Stimulated activated CD8-positive, alpha-beta memory T cell treated with anti-CD3 and anti-CD28 coated beads, Interleukin-7, amount 100 ng/mL, for 24 hours (primary cell): Measurements from ENCODE around the gene PDE4D.

ENCODE experiments used
- DNase-seq: peaks from one replicate; pipeline ENCODE4 v3.0.0-alpha.2; 2020; ENCODE audit warnings: low read depth

The PDE4D gene

DNA sequence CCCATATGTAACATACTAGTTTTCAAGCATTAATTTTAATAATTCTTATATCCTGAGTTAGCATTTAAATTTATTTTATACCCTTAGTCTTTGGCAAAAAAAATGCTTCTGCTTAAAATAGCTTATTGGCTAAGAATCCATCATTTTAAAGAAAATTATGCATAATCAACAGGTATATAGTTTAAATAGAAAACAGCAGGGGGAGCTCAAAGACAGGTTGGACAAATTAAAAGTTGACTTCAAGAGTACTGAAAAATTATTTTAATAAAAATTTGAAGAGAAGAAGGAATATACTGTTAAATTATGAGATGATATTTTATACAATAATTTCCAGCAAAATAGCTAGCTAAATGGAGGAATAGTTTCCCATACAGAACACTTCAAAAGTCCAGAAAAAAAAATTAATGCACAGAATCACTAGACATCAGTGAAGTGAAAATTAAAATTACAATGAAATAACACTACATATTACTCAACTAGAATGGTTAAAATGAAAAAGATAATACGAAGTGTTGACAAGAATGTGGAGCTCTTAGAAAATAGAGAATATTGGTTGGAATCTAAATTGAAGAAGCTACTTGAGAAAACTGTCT lies 387.1 kb downstream of the PDE4D start:
- no peak for DNase-seq

DNA sequence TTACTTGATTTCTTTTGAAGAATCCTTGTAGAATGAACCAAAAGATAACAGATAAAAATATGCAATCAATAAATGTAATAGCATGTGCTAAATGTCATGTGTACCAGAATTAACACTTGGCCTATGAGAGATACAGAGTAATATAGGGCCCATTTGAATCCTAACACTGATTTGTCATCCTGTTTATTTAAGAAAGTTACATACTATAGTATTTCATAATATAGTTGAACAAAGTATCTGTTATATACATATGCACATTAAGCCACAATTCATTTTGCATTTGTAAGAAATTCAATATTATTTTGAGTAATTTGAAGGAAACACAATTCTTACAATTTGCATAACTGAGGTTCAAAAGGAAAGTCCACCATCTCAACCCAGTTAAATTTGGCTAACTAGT lies 389.5 kb downstream of the PDE4D start:
- DNase-seq: no peak

DNA sequence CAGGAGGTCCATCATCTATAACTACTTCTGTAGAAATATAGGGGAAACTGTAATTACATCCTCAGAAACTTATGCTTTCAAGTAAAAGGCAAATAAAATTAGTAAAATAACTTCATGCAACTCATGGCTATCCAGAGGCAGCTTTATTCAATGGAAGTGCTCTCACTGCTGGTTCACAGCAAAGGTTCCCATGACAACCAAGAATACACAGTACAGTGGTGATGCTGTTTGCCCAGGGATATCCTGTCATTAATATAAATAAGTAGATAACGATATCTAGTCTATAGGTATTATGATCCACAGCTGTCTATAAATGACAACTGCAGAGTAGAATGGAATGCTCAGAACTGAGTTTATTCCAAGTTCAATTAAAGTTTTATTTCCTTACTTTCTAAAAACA lies 390.3 kb downstream of the PDE4D start:
- DNase-seq: no peak

- no peak for DNase-seq
Observed at GRCh38 chr5:59501316-59501715, 392.2 kb downstream of the PDE4D start.

GRCh38 chr5:59500014-59500413 lies 393.5 kb downstream of the PDE4D start:
- DNase-seq: no peak

DNA sequence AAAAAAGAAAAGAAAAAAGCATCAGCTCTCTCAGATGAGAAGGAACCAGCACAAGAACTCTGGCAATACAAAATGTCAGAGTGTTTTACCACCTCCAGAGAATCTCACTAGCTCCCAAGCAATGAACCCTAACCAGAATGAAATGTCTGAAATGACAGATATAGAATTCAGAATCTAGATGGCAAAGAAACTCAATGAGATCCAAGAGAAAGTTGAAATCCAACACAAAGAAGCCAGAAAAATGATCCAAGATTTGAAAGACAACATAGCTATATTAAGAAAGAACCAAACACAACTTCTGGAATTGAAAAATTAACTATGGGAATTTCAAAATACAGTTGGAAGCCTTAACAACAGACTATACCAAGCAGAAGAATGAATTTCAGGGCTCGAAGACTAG lies 396.3 kb downstream of the PDE4D start:
- no peak for DNase-seq

DNA sequence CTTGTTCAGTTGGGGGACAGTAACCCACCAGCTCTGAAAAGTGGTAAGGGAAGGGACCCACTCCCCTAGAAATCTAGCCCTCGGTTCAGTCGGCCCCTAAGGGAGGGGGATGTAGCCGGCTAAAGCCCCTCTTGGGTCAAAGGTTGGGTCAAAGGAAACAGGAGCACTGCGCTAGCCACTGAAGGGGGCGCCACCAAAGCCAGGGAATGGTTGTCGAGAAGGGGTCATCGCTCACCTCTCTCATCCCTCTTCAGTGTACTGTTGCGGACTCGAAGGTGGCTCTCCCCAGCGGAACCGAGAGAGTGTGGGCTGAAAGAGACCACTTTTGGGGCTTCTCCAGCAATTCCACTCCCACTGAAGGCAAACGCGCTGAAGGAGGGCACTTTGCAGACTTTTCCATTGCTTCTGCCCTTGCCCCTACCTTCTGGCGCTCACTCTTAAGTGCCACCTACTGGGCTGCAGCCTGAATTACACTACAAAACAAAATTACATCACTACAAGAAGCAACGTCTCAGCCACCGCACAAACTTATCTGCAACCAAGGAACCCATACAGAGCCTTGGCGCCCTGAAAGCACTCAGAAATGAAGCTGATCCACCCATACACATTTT lies 396.9 kb downstream of the PDE4D start:
- DNase-seq: no peak

DNA sequence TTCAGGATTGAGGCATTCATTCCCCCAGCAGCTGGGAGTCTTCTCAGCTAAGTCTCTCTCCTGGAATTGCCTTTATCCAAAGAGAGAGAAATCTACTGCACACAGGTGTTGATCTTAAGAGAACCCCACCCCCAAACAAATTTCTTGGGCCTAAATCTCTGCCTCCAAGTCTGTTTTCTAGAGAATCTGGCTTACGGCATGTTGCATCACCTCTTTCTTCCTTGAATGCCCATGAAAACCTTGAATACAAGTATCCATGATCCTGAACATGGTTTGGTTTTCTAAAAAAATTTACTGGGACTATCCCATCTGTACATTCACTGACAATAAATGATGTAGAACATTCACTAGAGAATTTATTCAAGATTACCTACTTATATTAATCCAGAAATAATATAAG lies 401.6 kb downstream of the PDE4D start:
- DNase-seq: no peak

DNA sequence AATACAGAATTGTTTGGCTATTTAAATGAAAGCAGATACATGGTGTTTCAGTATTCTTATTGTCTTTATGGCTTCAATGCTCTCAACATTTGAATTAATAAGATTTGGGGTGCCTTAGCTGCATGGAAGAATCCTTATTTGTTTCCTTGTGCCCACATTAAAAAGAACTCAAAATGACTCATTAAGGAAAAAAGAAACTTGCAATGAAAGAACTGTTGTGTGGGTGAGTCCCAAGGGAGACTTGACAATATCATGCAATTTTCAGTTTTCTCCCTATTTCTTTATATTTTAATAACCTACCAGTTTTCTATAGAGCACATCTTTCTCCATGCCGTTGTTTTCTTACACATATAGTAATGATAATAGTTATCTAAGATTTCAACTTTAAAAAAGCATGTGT lies 404.0 kb downstream of the PDE4D start:
- no peak for DNase-seq

GRCh38 chr5:59487772-59488729 lies 405.5 kb downstream of the PDE4D start:
- DNase-seq: no peak

GRCh38 chr5:59487068-59487686 lies 406.3 kb downstream of the PDE4D start:
- no peak for DNase-seq

- no peak for DNase-seq
Observed at GRCh38 chr5:59486508-59486907, 407.0 kb downstream of the PDE4D start.

- no peak for DNase-seq
Observed at GRCh38 chr5:59485629-59486439, 407.7 kb downstream of the PDE4D start.

- DNase-seq: no peak
Observed at GRCh38 chr5:59485107-59485506, 408.4 kb downstream of the PDE4D start.

DNA sequence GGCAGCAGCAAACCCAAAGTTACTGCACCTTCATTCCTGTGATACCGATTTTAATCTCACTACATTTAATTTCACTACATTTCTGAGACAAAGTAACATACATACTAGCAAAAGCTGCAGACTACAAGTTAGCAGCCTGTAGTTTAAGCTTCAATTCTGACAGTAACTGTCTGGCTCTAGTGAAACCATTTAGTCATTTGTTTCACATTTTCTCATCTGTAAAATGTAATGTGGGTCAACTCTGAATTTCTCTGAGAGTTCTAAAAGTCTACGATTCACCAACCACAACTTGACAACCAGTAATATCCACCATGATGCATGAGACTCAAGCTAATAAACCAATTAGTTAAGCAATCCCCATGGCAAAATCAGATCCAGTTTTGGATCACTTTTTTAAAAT lies 408.9 kb downstream of the PDE4D start:
- no peak for DNase-seq

DNA sequence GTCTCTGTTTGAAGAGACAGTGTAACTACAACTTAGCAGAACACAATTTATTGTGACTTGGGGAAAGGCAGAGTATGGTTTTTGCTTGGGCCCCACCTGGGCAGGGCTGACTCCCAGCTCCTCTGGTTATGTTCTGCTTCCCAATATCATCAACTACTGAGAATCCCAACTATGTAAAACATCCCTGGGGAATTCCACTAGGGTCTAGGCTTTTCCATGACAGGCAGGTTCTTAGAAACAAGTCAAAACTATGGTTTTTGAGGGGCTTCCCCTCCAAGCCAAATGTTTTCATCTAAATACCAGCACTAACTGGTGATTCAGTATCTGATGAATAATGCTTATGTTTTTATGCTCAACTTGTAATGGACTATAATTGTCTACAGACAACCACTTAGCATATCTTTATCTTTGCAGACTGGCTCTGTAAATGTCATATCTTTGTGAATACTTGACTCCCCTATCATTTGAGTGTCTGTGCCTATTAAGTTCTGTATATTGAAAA lies 409.5 kb downstream of the PDE4D start:
- DNase-seq: no peak

- no peak for DNase-seq
Observed at GRCh38 chr5:59479086-59479485, 414.4 kb downstream of the PDE4D start.

DNA sequence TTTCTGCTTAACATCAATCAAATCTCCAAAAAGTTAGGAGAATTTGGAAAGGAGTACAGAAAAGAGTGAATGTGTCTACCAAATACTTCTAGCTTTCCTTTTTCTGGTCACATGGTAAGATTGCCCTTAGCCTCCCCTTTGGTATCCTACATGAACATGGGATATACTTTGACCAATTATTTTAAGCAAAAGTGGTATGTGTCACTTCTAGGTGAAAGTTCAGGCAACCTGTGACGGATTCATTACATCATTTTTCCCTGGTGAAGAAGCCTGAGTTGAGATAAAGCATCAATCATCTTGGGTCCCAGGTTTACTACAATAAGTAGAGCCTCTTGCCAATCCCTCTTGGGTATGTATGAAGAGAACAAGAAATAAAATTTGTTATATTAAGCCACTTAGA lies 419.2 kb downstream of the PDE4D start:
- DNase-seq: no peak

- no peak for DNase-seq
Observed at GRCh38 chr5:59473611-59474010, 419.9 kb downstream of the PDE4D start.

- DNase-seq: no peak
Observed at GRCh38 chr5:59471463-59471862, 422.1 kb downstream of the PDE4D start.

DNA sequence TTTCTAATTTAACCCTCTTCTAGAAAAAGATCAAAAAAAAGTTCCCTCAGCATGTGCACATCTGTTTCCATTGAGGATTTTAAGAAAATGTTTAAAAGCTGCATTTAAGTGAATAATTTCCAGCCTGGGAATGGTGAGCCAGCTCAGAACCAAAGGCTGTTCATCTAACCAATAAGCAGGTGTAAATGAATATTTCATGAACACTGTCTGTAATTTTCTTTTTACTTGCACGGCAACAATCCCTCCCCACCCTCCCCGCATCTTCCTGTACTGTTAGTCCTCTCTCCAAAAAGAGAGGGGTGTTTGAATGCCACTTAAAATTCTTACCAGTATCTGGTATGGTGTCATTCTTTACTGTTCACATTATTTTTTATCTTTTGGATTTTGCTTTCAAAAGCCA lies 425.6 kb downstream of the PDE4D start:
- DNase-seq: no peak

- DNase-seq: no peak
Observed at GRCh38 chr5:59466271-59466670, 427.3 kb downstream of the PDE4D start.
